DOHH2 (cell line): ENCODE data around the gene CD34.

Experiments used
- H3F3A ChIP-seq: fragments of 200-600 bp; sonication (generic), shearing (Covaris generic); 2 replicates; pipeline ENCODE4 v1.6.0; 2016; ENCODE audit warnings: antibody characterized with exemption, mild to moderate bottlenecking; ENCODE audit not compliant: control insufficient read depth, insufficient read depth
- H3K27ac ChIP-seq: fragments of 200-600 bp; sonication (generic); 2 replicates; pipeline ENCODE4 v1.5.1; 2014; ENCODE audit warnings: low read depth, mild to moderate bottlenecking, low read length, moderate library complexity
- H3K27me3 ChIP-seq: fragments of 200-600 bp; sonication (generic); 2 replicates; pipeline ENCODE4 v1.6.1; 2014; ENCODE audit warnings: mild to moderate bottlenecking, low read length, mixed read lengths; ENCODE audit not compliant: control insufficient read depth
- H3K36me3 ChIP-seq: fragments of 200-600 bp; sonication (generic); 2 replicates; pipeline ENCODE4 v1.6.1; 2014; ENCODE audit warnings: mild to moderate bottlenecking, low read length, moderate library complexity, mixed read lengths; ENCODE audit not compliant: control insufficient read depth
- H3K4me1 ChIP-seq: fragments of 200-600 bp; sonication (generic); 2 replicates; pipeline ENCODE4 v1.6.1; 2014; ENCODE audit warnings: mild to moderate bottlenecking, low read length, mixed read lengths; ENCODE audit not compliant: control insufficient read depth
- H3K4me2 ChIP-seq: fragments of 200-600 bp; sonication (generic); 2 replicates; pipeline ENCODE4 v1.6.0; 2014; ENCODE audit warnings: mild to moderate bottlenecking, low read length, moderate library complexity
- H3K4me3 ChIP-seq: fragments of 200-600 bp; sonication (generic); 2 replicates; pipeline ENCODE4 v1.5.1; 2014; ENCODE audit warnings: mild to moderate bottlenecking, low read length, mixed read lengths
- H3K79me2 ChIP-seq: fragments of 200-600 bp; sonication (generic); 2 replicates; pipeline ENCODE4 v1.6.1; 2014; ENCODE audit warnings: mild to moderate bottlenecking, low read length, mixed read lengths; ENCODE audit not compliant: control insufficient read depth
- H3K9me2 ChIP-seq: fragments of 200-600 bp; sonication (generic); replicated peaks from 2 replicates; pipeline ENCODE4 v1.6.1; 2014; ENCODE audit warnings: mild to moderate bottlenecking, low read length, mixed read lengths; ENCODE audit not compliant: control insufficient read depth
- H3K9me3 ChIP-seq: fragments of 200-600 bp; sonication (generic); 2 replicates; pipeline ENCODE4 v1.6.1; 2014; ENCODE audit warnings: antibody characterized with exemption, low read length, mixed read lengths; ENCODE audit not compliant: control insufficient read depth, insufficient read depth
- H4K20me1 ChIP-seq: fragments of 200-600 bp; sonication (generic); 2 replicates; pipeline ENCODE4 v1.6.0; 2014; ENCODE audit warnings: low read depth, mild to moderate bottlenecking, antibody characterized with exemption, low read length, moderate library complexity; ENCODE audit not compliant: control insufficient read depth, insufficient read depth
- CTCF ChIP-seq: fragments of 200-600 bp; sonication (generic); IDR thresholded peaks from one replicate; pipeline ENCODE4 v1.5.1; 2014; ENCODE audit warnings: antibody characterized with exemption, mild to moderate bottlenecking, low read depth, low read length; ENCODE audit not compliant: poor library complexity, severe bottlenecking
- EZH2phosphoT487 ChIP-seq: fragments of 200-600 bp; sonication (generic); IDR thresholded peaks from 2 replicates; pipeline ENCODE4 v1.6.1; 2017; ENCODE audit warnings: borderline replicate concordance, mild to moderate bottlenecking, antibody characterized with exemption, low read length, moderate library complexity, mixed read lengths

The CD34 gene

GRCh38 chr1:207840380-207840779, 70.5 kb downstream of the CD34 start:
- no peak overlapping the region for H3K27ac ChIP-seq
- H3K79me2 ChIP-seq = no peaks in the 10 kb centered on the region
- no peaks in the 10 kb centered on the region for H3K36me3 ChIP-seq
- no peaks in the 10 kb centered on the region for H3K4me1 ChIP-seq
- H4K20me1 ChIP-seq = no peaks in the 10 kb centered on the region
- no peaks in the 10 kb centered on the region for H3K9me2 ChIP-seq
- TF ChIP-seq CTCF (no peak), EZH2phosphoT487 (no peak)
- H3K27me3 ChIP-seq = no peaks in the 10 kb centered on the region
- no peaks in the 10 kb centered on the region for H3K9me3 ChIP-seq
- no peaks in the 10 kb centered on the region for H3F3A ChIP-seq
- H3K4me3 ChIP-seq = no peak overlapping the region
- H3K4me2 ChIP-seq = no peak overlapping the region

GRCh38 chr1:207839083-207839413, 71.9 kb downstream of the CD34 start:
- no peaks in the 10 kb centered on the region for H3K36me3 ChIP-seq
- no peaks in the 10 kb centered on the region for H4K20me1 ChIP-seq
- no peaks in the 10 kb centered on the region for H3K9me3 ChIP-seq
- H3K4me3 ChIP-seq = no peak overlapping the region
- H3K79me2 ChIP-seq = no peaks in the 10 kb centered on the region
- no peak overlapping the region for H3K27ac ChIP-seq
- H3K27me3 ChIP-seq = no peaks in the 10 kb centered on the region
- no peaks in the 10 kb centered on the region for H3F3A ChIP-seq
- TF ChIP-seq CTCF = no peak
- no peak for TF ChIP-seq EZH2phosphoT487
- H3K4me1 ChIP-seq = no peaks in the 10 kb centered on the region
- no peaks in the 10 kb centered on the region for H3K9me2 ChIP-seq
- no peak overlapping the region for H3K4me2 ChIP-seq

GRCh38 chr1:207838156-207839082, 72.5 kb downstream of the CD34 start:
- Histone ChIP-seq H3K79me2 (no peaks in the 10 kb centered on the region), H3K9me2 (no peaks in the 10 kb centered on the region), H3K36me3 (no peaks in the 10 kb centered on the region), H3K4me3 (no peak overlapping the region), H3K9me3 (no peaks in the 10 kb centered on the region), H3K4me1 (no peaks in the 10 kb centered on the region), H4K20me1 (no peaks in the 10 kb centered on the region), H3F3A (no peaks in the 10 kb centered on the region), H3K27ac (no peak overlapping the region), H3K4me2 (no peak overlapping the region), H3K27me3 (no peaks in the 10 kb centered on the region)
- no peak for TF ChIP-seq EZH2phosphoT487
- no peak for TF ChIP-seq CTCF
